Mucosa of gallbladder (tissue), 1 donor: ENCODE results near the gene MPP3. TPM values are rescaled to one million over a fixed set of nuclear protein-coding genes. Genes with fewer than 3 reads are reported as not detected.

ENCODE experiments used
- total RNA-seq: library from RNA; stranded (reverse); gene quantifications from one replicate; pipeline ENCODE4 v1.2.1, GENCODE V29; 2021
- donor health status: DM: no; HTN: no; CAD: no.

Gene MPP3
- total RNA-seq, 1 donor from 2014 or later, result 19.2 TPM

Other genes with a start within 250 kb of the MPP3 start
- 5.0 TPM for gene MEOX1, start 171.2 kb downstream of the MPP3 start, total RNA-seq
- gene SOST, start 74.4 kb downstream of the MPP3 start, total RNA-seq, result not detected
- gene DUSP3, start 54.2 kb downstream of the MPP3 start, total RNA-seq, result 127 TPM
- not detected for gene CFAP97D1, start 52.7 kb downstream of the MPP3 start, total RNA-seq
- 1.5 TPM for gene CD300LG, start 14.0 kb upstream of the MPP3 start, total RNA-seq
- gene MPP2, start 74.4 kb upstream of the MPP3 start, total RNA-seq, result 7.0 TPM
- not detected for gene PPY, start 109.3 kb upstream of the MPP3 start, total RNA-seq
- gene PYY, start 120.8 kb upstream of the MPP3 start, total RNA-seq, result not detected
- 3.6 TPM for gene NAGS, start 171.5 kb upstream of the MPP3 start, total RNA-seq
- 33.4 TPM for gene TMEM101, start 181.8 kb upstream of the MPP3 start, total RNA-seq
- 47.3 TPM for gene LSM12, start 233.5 kb upstream of the MPP3 start, total RNA-seq
- 62.3 TPM for gene G6PC3, start 237.6 kb upstream of the MPP3 start, total RNA-seq